H1 (cell line): ENCODE results near the gene OR10G3.

Source experiments
- CBX8 ChIP-seq: fragments of 300-800, 300-1000 bp; sonication (generic); IDR thresholded peaks from 2 replicates; pipeline ENCODE4 v1.7.1; 2016; ENCODE audit warnings: low read depth, low read length, borderline replicate concordance
- EP300 ChIP-seq, 2 experiments: IDR thresholded peaks; 1 replicate in 1 of 2; 2 replicates in 1 of 2; pipeline ENCODE4 v1.6.1; 2011 to 2012; ENCODE audit warnings: low read depth in 2 of 2, low read length in 2 of 2, mild to moderate bottlenecking in 2 of 2, borderline replicate concordance in 1 of 2, inconsistent platforms in 1 of 2, moderate library complexity in 1 of 2
- POLR2A ChIP-seq, 2 experiments: IDR thresholded peaks; 1 replicate in 1 of 2; 2 replicates in 1 of 2; pipeline ENCODE4 v1.6.1; 2011; ENCODE audit warnings: low read depth in 2 of 2, low read length in 2 of 2, mild to moderate bottlenecking in 2 of 2; ENCODE audit errors: control extremely low read depth in 1 of 2
- RAD21 ChIP-seq, 2 experiments: IDR thresholded peaks in 1 of 2; conservative IDR thresholded peaks in 1 of 2; 2 replicates each; pipeline ENCODE4 v1.6.1; 2011; ENCODE audit warnings: low read depth in 2 of 2, low read length in 2 of 2, improper control_type of control experiment in 1 of 2, inconsistent platforms in 1 of 2, mild to moderate bottlenecking in 1 of 2, moderate library complexity in 1 of 2
- RFX5 ChIP-seq: IDR thresholded peaks from 2 replicates; pipeline ENCODE4 v1.6.1; 2011; ENCODE audit warnings: low read depth, low read length, improper control_type of control experiment, borderline replicate concordance
- SIN3A ChIP-seq, 2 experiments: IDR thresholded peaks in 1 of 2; conservative IDR thresholded peaks in 1 of 2; 2 replicates each; pipeline ENCODE4 v1.6.1; 2011 to 2012; ENCODE audit warnings: low read length in 2 of 2, improper control_type of control experiment in 1 of 2, low read depth in 1 of 2, mild to moderate bottlenecking in 1 of 2
- SP1 ChIP-seq: IDR thresholded peaks from 2 replicates; pipeline ENCODE4 v1.6.1; 2011; ENCODE audit warnings: low read depth, low read length
- USF2 ChIP-seq: IDR thresholded peaks from 2 replicates; pipeline ENCODE4 v1.6.1; 2011; ENCODE audit warnings: low read length, improper control_type of control experiment
- TF ChIP-seq, protein P1 (sequence below), 3 experiments: IDR thresholded peaks; 1 replicate in 2 of 3; 2 replicates in 1 of 3; pipeline versions ENCODE4 v1.5.1 to v1.6.1; 2011; ENCODE audit warnings: low read length in 3 of 3, mild to moderate bottlenecking in 3 of 3, inconsistent platforms in 2 of 3, low read depth in 1 of 3, moderate library complexity in 1 of 3; ENCODE audit not compliant: insufficient read depth in 1 of 3; ENCODE audit errors: control extremely low read depth in 1 of 3

DNA sequence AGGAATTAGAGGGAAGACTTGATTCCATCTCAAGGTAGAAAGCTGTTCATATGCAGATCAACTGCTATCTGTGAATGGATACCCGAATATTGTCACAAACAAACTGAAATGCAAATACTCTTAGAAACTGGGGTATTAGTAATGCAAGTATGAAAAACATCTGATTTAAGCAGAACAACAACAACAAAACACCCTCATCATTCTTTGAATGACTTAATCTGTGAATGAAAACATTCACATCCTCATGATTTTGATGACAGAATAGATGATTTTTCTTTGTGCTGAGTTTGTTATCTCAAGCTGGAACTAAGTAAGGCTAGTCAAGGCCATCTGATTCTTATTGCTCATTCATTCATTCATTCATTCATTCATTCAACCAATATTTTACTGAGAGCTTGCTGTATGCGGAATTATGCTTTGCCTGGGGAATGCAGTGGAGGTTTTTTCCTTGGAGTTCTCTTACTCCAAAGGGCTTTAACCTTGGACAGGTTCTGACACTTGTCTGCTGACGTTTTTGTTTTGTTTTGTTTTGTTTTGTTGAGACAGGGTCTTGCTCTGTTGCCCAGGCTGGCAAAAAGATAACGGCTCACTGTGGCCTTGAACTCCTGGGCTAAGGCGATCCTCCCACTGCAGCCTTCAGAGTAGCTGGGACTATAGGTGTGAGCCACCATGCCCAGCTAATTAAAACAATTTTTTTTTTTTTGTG lies 23.3 kb downstream of the OR10G3 start:
- TF ChIP-seq, protein P1, sequence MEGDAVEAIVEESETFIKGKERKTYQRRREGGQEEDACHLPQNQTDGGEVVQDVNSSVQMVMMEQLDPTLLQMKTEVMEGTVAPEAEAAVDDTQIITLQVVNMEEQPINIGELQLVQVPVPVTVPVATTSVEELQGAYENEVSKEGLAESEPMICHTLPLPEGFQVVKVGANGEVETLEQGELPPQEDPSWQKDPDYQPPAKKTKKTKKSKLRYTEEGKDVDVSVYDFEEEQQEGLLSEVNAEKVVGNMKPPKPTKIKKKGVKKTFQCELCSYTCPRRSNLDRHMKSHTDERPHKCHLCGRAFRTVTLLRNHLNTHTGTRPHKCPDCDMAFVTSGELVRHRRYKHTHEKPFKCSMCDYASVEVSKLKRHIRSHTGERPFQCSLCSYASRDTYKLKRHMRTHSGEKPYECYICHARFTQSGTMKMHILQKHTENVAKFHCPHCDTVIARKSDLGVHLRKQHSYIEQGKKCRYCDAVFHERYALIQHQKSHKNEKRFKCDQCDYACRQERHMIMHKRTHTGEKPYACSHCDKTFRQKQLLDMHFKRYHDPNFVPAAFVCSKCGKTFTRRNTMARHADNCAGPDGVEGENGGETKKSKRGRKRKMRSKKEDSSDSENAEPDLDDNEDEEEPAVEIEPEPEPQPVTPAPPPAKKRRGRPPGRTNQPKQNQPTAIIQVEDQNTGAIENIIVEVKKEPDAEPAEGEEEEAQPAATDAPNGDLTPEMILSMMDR (IDR thresholded peaks at IDR 0.05; ENCODE audit: control extremely low read depth in 1 of 3, insufficient read depth in 1 of 3, low read depth in 1 of 3, low read length in 3 of 3) = no peak
- TF ChIP-seq RAD21 (IDR thresholded peaks at IDR 0.05 in 1 of 2, conservative IDR thresholded peaks at IDR 0.05 in 1 of 2; ENCODE audit: low read depth in 2 of 2, low read length in 2 of 2) (no peak), SP1 (peak; percentile 18; the same call in 1 of the 2 replicates), RFX5 (no peak), EP300 (IDR thresholded peaks at IDR 0.05; ENCODE audit: borderline replicate concordance in 1 of 2, low read depth in 2 of 2, low read length in 2 of 2) (no peak), CBX8 (no peak), SIN3A (conservative IDR thresholded peaks at IDR 0.05 in 1 of 2, IDR thresholded peaks at IDR 0.05 in 1 of 2; ENCODE audit: low read depth in 1 of 2, low read length in 2 of 2) (no peak), POLR2A (IDR thresholded peaks at IDR 0.05; ENCODE audit: control extremely low read depth in 1 of 2, low read depth in 2 of 2, low read length in 2 of 2) (no peak), USF2 (no peak)
